ENCODE measurements around the gene C2orf68.
"Not testable (repeated sequence)": the region's sequence is repeated elsewhere in the genome, so short reads cannot be mapped to it uniquely, and the experiment has no call there.

C2orf68 gene

GRCh38 chr2:85611705-85612587 lies at the start of gene C2orf68:
C2orf68 (minus strand) TSS chr2:85612066; CDS start chr2:85611984, 82 bp downstream.
- Mint-ChIP-seq H3K9me3 (no peaks in the 10 kb centered on the region), H3K27me3 (no peaks in the 10 kb centered on the region), H3K36me3 (ENCODE audit: low read depth) (peaks cover 21% of the 10 kb centered on the region), H3K27ac (peak within 1 kb of the TSS; percentile 95), H3K4me3 (peak within 1 kb of the TSS; percentile 98), H3K4me1 (ENCODE audit: low read depth) (peaks cover 26% of the 10 kb centered on the region)

GRCh38 chr2:85661139-85661858 lies 49.4 kb upstream of the C2orf68 start:
- Mint-ChIP-seq H3K36me3 (ENCODE audit: low read depth) (peaks cover 17% of the 10 kb centered on the region), H3K9me3 (no peaks in the 10 kb centered on the region), H3K4me1 (ENCODE audit: low read depth) (no peaks in the 10 kb centered on the region), H3K27me3 (no peaks in the 10 kb centered on the region), H3K27ac (no peak overlapping the region), H3K4me3 (no peak overlapping the region)

- peaks cover 22% of the 10 kb centered on the region for H3K36me3 Mint-ChIP-seq (ENCODE audit: low read depth)
- no peaks in the 10 kb centered on the region for H3K9me3 Mint-ChIP-seq
Measured at GRCh38 chr2:85660725-85661124, 48.9 kb upstream of the C2orf68 start.

GRCh38 chr2:85660301-85660700 lies 48.4 kb upstream of the C2orf68 start:
- H3K36me3 Mint-ChIP-seq (ENCODE audit: low read depth) = peaks cover 22% of the 10 kb centered on the region
- H3K27ac Mint-ChIP-seq; H3K27me3 Mint-ChIP-seq; H3K9me3 Mint-ChIP-seq; H3K4me1 Mint-ChIP-seq (ENCODE audit: low read depth); H3K4me3 Mint-ChIP-seq: not testable (repeated sequence)

More at GRCh38 chr2:85660725-85661124, 48.9 kb upstream of the C2orf68 start:
- Mint-ChIP-seq H3K27me3 (no peaks in the 10 kb centered on the region), H3K4me3 (no peak overlapping the region), H3K4me1 (ENCODE audit: low read depth) (no peaks in the 10 kb centered on the region), H3K27ac (no peak overlapping the region)

GRCh38 chr2:85659324-85659981 lies 47.6 kb upstream of the C2orf68 start:
- H3K36me3 Mint-ChIP-seq (ENCODE audit: low read depth) = peaks cover 27% of the 10 kb centered on the region
- H3K27ac Mint-ChIP-seq = no peak overlapping the region
- H3K27me3 Mint-ChIP-seq = no peaks in the 10 kb centered on the region
- H3K9me3 Mint-ChIP-seq = no peaks in the 10 kb centered on the region
- no peaks in the 10 kb centered on the region for H3K4me1 Mint-ChIP-seq (ENCODE audit: low read depth)
- H3K4me3 Mint-ChIP-seq = no peak overlapping the region

GRCh38 chr2:85657399-85657798 lies 45.5 kb upstream of the C2orf68 start:
- H3K4me3 Mint-ChIP-seq; H3K4me1 Mint-ChIP-seq (ENCODE audit: low read depth); H3K27me3 Mint-ChIP-seq; H3K9me3 Mint-ChIP-seq: not testable (repeated sequence)
- peaks cover 41% of the 10 kb centered on the region for H3K36me3 Mint-ChIP-seq (ENCODE audit: low read depth)
- peak overlapping the region; percentile 82 for H3K27ac Mint-ChIP-seq

- no peak overlapping the region for H3K27ac Mint-ChIP-seq
- H3K4me3 Mint-ChIP-seq = no peak overlapping the region
- H3K4me1 Mint-ChIP-seq (ENCODE audit: low read depth) = no peaks in the 10 kb centered on the region
- no peaks in the 10 kb centered on the region for H3K27me3 Mint-ChIP-seq
- peaks cover 46% of the 10 kb centered on the region for H3K36me3 Mint-ChIP-seq (ENCODE audit: low read depth)
- H3K9me3 Mint-ChIP-seq = no peaks in the 10 kb centered on the region
Measured at GRCh38 chr2:85656468-85656867, 44.6 kb upstream of the C2orf68 start.

- no peak overlapping the region for H3K4me3 Mint-ChIP-seq
- peaks cover 51% of the 10 kb centered on the region for H3K36me3 Mint-ChIP-seq (ENCODE audit: low read depth)
- H3K4me1 Mint-ChIP-seq (ENCODE audit: low read depth) = no peaks in the 10 kb centered on the region
- H3K9me3 Mint-ChIP-seq = no peaks in the 10 kb centered on the region
- H3K27ac Mint-ChIP-seq = no peak overlapping the region
- no peaks in the 10 kb centered on the region for H3K27me3 Mint-ChIP-seq
Measured at GRCh38 chr2:85655961-85656417, 44.1 kb upstream of the C2orf68 start.

- no peaks in the 10 kb centered on the region for H3K4me1 Mint-ChIP-seq (ENCODE audit: low read depth)
- no peak overlapping the region for H3K27ac Mint-ChIP-seq
- H3K4me3 Mint-ChIP-seq = no peak overlapping the region
- H3K36me3 Mint-ChIP-seq (ENCODE audit: low read depth) = peaks cover 60% of the 10 kb centered on the region
- H3K9me3 Mint-ChIP-seq = no peaks in the 10 kb centered on the region
- H3K27me3 Mint-ChIP-seq = no peaks in the 10 kb centered on the region
Measured at GRCh38 chr2:85653996-85654395, 42.1 kb upstream of the C2orf68 start.

GRCh38 chr2:85652056-85652455 lies 40.2 kb upstream of the C2orf68 start:
- H3K36me3 Mint-ChIP-seq (ENCODE audit: low read depth) = peaks cover 65% of the 10 kb centered on the region
- no peak overlapping the region for H3K27ac Mint-ChIP-seq
- no peak overlapping the region for H3K4me3 Mint-ChIP-seq
- H3K4me1 Mint-ChIP-seq (ENCODE audit: low read depth) = peaks cover 3% of the 10 kb centered on the region
- no peaks in the 10 kb centered on the region for H3K27me3 Mint-ChIP-seq
- H3K9me3 Mint-ChIP-seq = no peaks in the 10 kb centered on the region

- Mint-ChIP-seq H3K36me3 (ENCODE audit: low read depth) (peaks cover 72% of the 10 kb centered on the region), H3K9me3 (no peaks in the 10 kb centered on the region), H3K4me3 (no peak overlapping the region), H3K4me1 (ENCODE audit: low read depth) (peaks cover 3% of the 10 kb centered on the region), H3K27ac (no peak overlapping the region), H3K27me3 (no peaks in the 10 kb centered on the region)
Measured at GRCh38 chr2:85651097-85651496, 39.2 kb upstream of the C2orf68 start.

GRCh38 chr2:85650456-85650855 lies 38.6 kb upstream of the C2orf68 start:
- Mint-ChIP-seq H3K9me3 (no peaks in the 10 kb centered on the region), H3K27me3 (no peaks in the 10 kb centered on the region), H3K4me1 (ENCODE audit: low read depth) (peaks cover 3% of the 10 kb centered on the region), H3K27ac (no peak overlapping the region), H3K36me3 (ENCODE audit: low read depth) (peaks cover 75% of the 10 kb centered on the region), H3K4me3 (no peak overlapping the region)

- Mint-ChIP-seq H3K4me1 (ENCODE audit: low read depth) (peaks cover 3% of the 10 kb centered on the region), H3K36me3 (ENCODE audit: low read depth) (peaks cover 71% of the 10 kb centered on the region), H3K4me3 (no peak overlapping the region), H3K9me3 (no peaks in the 10 kb centered on the region), H3K27ac (peak overlapping the region; percentile 5), H3K27me3 (no peaks in the 10 kb centered on the region)
Measured at GRCh38 chr2:85649201-85650190, 37.6 kb upstream of the C2orf68 start.

GRCh38 chr2:85648619-85649018 lies 36.8 kb upstream of the C2orf68 start:
- H3K4me3 Mint-ChIP-seq = no peak overlapping the region
- no peak overlapping the region for H3K27ac Mint-ChIP-seq
- H3K36me3 Mint-ChIP-seq (ENCODE audit: low read depth) = peaks cover 66% of the 10 kb centered on the region
- H3K9me3 Mint-ChIP-seq = no peaks in the 10 kb centered on the region
- H3K27me3 Mint-ChIP-seq = no peaks in the 10 kb centered on the region
- peaks cover 3% of the 10 kb centered on the region for H3K4me1 Mint-ChIP-seq (ENCODE audit: low read depth)

All from stimulated activated naive CD8-positive, alpha-beta T cell treated with anti-CD3 and anti-CD28 coated beads, Interleukin-15, Interleukin-2, amounts not matched to agents 100 ng/mL and 50 ng/mL, for 24 hours (primary cell).